HL-60 (cell line): ENCODE data around the gene EXOC4.

Experiments used
- CTCF ChIP-seq: IDR thresholded peaks from one replicate; pipeline ENCODE4 v1.5.1; 2011; ENCODE audit warnings: low read length, control low read depth, inconsistent platforms; ENCODE audit not compliant: insufficient read depth
- POLR2AphosphoS5 ChIP-seq: IDR thresholded peaks from 2 replicates; pipeline ENCODE4 v1.6.1; 2012; ENCODE audit warnings: low read depth
- REST ChIP-seq: IDR thresholded peaks from 2 replicates; pipeline ENCODE4 v1.6.1; 2012; ENCODE audit warnings: low read depth; ENCODE audit not compliant: insufficient replicate concordance

- TF ChIP-seq CTCF (no peak), POLR2AphosphoS5 (no peak), REST (no peak)
These were observed 259.7 kb downstream of the EXOC4 start for GRCh38 chr7:133512560-133512959.
